Stimulated activated CD4-positive, alpha-beta T cell treated with anti-CD3 and anti-CD28 coated beads, Interleukin-4, amount 100 ng/mL, for 24 hours (primary cell): Measurements from ENCODE around the gene ALK.
"Not testable (repeated sequence)": the region's sequence is repeated elsewhere in the genome, so short reads cannot be mapped to it uniquely, and the experiment has no call there.

ENCODE experiments used
- DNase-seq: peaks from one replicate; pipeline ENCODE4 v3.0.0-alpha.2; 2020

ALK gene

GRCh38 chr2:29834624-29835023, 86.8 kb downstream of the ALK start:
- DNase-seq: no peak

- DNase-seq: no peak
Measured at GRCh38 chr2:29834036-29834540, 87.3 kb downstream of the ALK start.

DNA sequence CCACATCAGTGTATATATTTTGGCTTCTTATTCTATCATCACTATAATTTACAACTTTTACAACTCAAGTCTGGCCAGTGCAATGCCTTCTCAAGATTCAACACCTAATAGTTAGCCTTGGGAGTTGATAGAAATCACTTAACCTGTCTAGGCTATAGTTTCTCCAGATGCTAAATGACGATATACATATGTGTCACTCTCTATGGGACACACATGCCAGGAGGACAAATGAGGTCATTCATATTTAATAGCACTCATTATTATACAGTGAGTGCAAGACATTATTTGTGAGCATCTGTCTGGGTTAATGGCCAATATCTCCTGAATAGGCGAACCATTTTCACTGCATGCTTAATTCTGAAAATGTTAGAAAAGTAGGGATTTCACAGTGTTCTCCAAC, 89.8 kb downstream of the ALK start:
- no peak for DNase-seq

GRCh38 chr2:29829841-29830240, 91.5 kb downstream of the ALK start:
- DNase-seq: no peak

DNA sequence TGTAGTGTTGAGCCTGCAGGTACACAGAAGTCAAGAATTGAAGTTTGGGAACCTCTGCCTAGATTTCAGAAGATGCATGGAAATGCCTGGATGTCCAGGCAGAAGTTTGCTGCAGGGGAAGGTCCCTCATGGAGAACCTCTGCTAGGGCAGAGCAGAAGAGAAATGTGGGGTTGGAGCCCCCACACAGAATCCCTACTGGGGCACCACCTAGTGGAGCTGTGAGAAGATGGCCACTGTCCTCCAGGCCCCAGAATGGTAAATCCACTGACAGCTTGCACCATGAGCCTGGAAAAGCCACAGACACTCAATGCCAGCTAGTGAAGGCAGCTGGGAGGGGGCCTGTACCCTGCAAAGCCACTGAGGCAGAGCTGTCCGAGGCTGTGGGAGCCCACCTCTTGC, 97.2 kb downstream of the ALK start:
- DNase-seq: not testable (repeated sequence)

DNA sequence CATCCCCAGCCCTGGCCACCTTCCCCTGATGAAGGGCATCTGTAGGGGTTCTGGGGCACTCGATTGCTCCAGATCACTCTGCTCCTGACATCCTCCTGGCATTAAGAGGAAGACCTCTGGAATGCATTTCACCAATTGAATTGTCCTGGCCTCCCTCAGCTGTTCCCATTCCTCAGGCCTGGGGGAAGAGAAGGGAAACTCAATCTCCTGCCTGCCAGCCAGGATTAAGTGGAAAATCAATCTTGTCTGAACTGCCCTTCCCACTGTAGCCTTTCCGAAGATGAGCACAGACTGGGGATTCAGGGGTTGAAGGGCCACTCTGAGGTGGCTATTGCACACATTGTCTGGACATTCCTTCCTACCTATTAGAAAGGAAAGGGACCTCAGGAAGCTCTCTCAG, 99.8 kb downstream of the ALK start:
- no peak for DNase-seq

- DNase-seq: no peak
Measured at GRCh38 chr2:29819570-29819969, 101.8 kb downstream of the ALK start.

- DNase-seq: no peak
Measured at GRCh38 chr2:29817801-29818680, 103.3 kb downstream of the ALK start.

GRCh38 chr2:29817299-29817698, 104.1 kb downstream of the ALK start:
- DNase-seq: no peak

DNA sequence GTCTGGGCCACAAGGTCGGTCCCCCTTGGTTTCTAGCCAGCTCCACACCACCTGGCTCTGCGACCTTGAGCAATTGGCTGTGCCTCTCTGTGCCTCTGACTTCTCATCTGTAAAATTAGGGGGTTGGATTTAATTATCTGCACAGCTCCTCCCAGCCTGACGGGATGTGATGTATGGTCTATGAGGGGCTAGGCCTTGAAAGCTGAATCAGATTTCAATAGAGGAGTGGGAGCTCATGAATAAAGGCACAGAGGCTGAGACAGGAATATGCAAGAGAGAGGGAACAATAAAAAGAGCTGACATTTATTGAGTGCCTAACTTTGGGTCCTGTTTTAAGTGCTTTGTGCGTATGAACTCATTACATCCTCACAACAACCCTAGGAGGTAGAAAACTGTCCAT, 104.7 kb downstream of the ALK start:
- DNase-seq: no peak

- no peak for DNase-seq
Measured at GRCh38 chr2:29811378-29811777, 110.0 kb downstream of the ALK start.

DNA sequence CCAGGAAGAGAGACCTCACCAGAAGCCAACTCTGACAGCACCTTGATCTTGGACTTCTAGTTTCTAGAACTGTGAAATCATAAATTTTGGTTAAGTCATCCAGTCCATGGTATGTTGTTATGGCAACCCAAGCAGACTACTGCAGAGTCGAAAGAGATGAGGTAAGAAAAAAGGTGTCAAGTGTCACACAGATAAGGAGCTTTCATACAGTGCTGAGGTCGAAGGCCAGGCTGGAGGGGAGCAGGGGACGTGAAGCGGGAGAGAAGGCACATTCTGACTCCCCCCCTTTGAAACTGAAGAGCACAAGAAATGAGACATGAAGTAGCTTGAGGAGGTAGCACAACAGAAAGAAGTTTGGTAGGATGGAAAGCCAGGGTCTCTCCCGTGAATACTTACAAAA, 110.4 kb downstream of the ALK start:
- DNase-seq: no peak

GRCh38 chr2:29808321-29808720, 113.1 kb downstream of the ALK start:
- DNase-seq: no peak

GRCh38 chr2:29807082-29807481, 114.3 kb downstream of the ALK start:
- no peak for DNase-seq

- no peak for DNase-seq
Measured at GRCh38 chr2:29806461-29806860, 114.9 kb downstream of the ALK start.

GRCh38 chr2:29804671-29805070, 116.7 kb downstream of the ALK start:
- no peak for DNase-seq

- DNase-seq: no peak
Measured at GRCh38 chr2:29803537-29803936, 117.8 kb downstream of the ALK start.

- no peak for DNase-seq
Measured at GRCh38 chr2:29802986-29803385, 118.4 kb downstream of the ALK start.

GRCh38 chr2:29799628-29800027, 121.8 kb downstream of the ALK start:
- DNase-seq: no peak

DNA sequence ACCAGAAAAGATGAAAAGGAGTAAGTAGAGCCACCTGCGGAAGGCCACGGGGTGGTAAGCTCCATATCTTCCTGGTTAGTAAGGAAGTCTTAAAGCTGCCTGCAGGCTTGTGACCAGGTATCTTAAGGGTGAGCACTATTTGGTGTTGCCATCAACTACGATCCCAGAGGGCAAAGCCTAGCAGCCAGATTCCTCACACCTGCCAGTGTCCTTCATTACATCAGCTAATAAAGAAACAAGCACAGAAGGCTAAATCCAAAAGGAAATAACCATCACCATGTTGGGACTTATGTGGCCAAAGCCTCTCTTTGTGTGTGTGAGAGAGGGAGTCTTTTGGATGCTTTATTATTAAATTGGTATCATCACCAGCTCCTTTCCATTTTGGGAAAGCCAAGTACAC, 123.5 kb downstream of the ALK start:
- DNase-seq: no peak

DNA sequence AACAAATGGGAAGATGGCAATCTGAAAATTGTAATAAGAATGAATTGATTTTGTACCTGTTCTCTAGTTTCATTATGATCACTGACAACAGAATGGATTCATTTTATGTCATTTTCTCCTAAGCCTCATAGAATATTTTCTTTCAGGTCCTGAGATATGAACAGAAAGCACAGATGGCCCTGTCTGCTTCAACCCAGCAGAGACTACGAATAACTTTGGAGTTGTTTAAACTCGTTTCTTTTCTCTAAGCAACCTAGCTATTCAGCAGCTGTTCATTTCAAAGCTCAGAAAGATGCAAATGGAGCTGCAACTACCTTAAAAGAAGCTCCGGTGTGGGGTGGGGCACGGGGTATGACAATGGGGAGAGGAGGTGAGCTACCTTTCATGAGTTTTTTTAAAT, 124.9 kb downstream of the ALK start:
- no peak for DNase-seq

GRCh38 chr2:29789911-29790485, 131.4 kb downstream of the ALK start:
- DNase-seq: no peak

DNA sequence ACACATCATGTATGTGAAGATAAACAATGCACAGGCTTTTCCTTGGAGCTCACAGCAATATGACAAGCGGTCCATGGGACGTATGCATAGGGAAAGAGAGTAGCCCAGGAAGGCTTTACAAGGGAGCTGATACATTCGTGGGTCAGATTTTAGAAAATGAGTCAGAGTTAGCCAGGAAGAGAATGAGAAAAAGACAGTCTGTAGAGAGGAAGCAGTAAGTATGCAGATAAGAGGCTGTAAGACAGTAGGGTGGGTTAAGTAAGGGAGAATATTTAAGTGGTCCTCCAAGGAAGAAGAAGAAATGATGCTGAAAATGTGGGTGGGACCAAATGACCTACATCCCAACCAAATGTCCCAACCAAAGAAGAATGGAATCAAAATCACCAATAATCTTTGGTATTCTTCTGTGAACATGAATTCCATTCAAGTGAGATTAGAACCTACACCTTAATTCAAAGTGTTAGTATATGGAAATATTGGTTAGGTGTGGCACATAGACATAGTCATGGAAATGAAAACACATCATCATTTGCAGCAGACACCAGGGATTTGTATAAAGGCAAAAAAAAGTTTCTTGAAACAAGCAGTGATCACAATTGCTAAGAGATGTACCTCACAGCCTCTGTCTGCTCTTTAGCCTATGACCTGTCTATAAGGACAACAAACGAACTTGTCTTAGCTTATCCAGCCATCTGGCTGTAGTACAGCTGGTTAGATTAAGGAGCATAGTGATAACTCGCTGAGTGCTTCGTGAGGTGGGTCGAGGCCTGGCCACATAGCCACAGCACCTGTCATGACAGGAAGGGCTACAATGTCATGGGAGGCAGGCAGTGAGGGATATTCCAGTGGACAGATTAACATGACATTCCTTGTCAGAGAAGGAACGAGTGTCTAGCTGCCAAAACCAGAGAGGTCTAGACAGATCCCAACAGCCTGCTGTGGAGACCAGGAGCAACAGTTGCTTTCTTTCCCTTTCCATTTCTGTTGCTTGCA, 133.6 kb downstream of the ALK start:
- no peak for DNase-seq
